IMR-90 (cell line): ENCODE data around the gene TENT5C. TPM values are rescaled to one million over a fixed set of nuclear protein-coding genes. Genes with fewer than 3 reads are reported as not detected.

Experiments
- ATAC-seq: fragments of 200-7000 bp; cut with Tn5 transposase; 2 replicates; pipeline ENCODE4 v1.9.1; 2020; ENCODE audit warnings: low read depth, mild to moderate bottlenecking, moderate library complexity
- BruUV-seq: library from RNA; stranded (reverse); fragments of 400-500 nt; replicated peaks from 2 replicates; lab custom pipeline; 2021; lab: Mats Ljungman, UMichigan
- CTCF ChIA-PET: fragments of 300-600 bp; formaldehyde crosslinking; extraction: SDS; loops from one replicate; lab custom pipeline; 2021; ENCODE audit warnings: antibody characterized with exemption; lab: Yijun Ruan, JAX
- POLR2A ChIA-PET: fragments of 300-600 bp; sonication (Branson Sonifier 250); formaldehyde crosslinking; loops from one replicate; lab custom pipeline; 2022; ENCODE audit warnings: antibody characterized with exemption; ENCODE audit not compliant: unreplicated experiment; lab: Charles Lee
- DNase-seq: peaks from one replicate; pipeline ENCODE4 v3.0.0; 2013
- H2AFZ ChIP-seq: replicated peaks from 2 replicates; pipeline ENCODE3; 2013; ENCODE audit warnings: low read length, mild to moderate bottlenecking; ENCODE audit not compliant: poor library complexity
- H2AK5ac ChIP-seq: 2 replicates; pipeline ENCODE4 v1.6.1; 2013; ENCODE audit warnings: low read depth, low read length, inconsistent platforms
- H2AK9ac ChIP-seq: replicated peaks from 2 replicates; pipeline ENCODE3; 2013; ENCODE audit warnings: mild to moderate bottlenecking, low read depth, low read length, moderate library complexity; ENCODE audit not compliant: poor library complexity
- H2BK120ac ChIP-seq: 2 replicates; pipeline ENCODE4 v1.6.1; 2013; ENCODE audit warnings: low read depth, low read length, inconsistent platforms
- H2BK15ac ChIP-seq: 3 replicates; pipeline ENCODE4 v1.6.1; 2013; ENCODE audit warnings: low read depth, low read length, inconsistent platforms
- H2BK20ac ChIP-seq: 2 replicates; pipeline ENCODE4 v1.6.1; 2013; ENCODE audit warnings: low read depth, mild to moderate bottlenecking, inconsistent platforms, low read length, moderate library complexity
- H2BK5ac ChIP-seq: 2 replicates; pipeline ENCODE4 v1.6.1; 2013; ENCODE audit warnings: mild to moderate bottlenecking, low read depth, low read length, inconsistent platforms; ENCODE audit not compliant: poor library complexity, severe bottlenecking
- H3K14ac ChIP-seq: replicated peaks from 2 replicates; pipeline ENCODE4 v1.6.1; 2013; ENCODE audit warnings: low read depth, low read length, inconsistent platforms
- H3K18ac ChIP-seq: 2 replicates; pipeline ENCODE4 v1.6.1; 2013; ENCODE audit warnings: low read depth, low read length, control low read depth
- H3K23ac ChIP-seq: 2 replicates; pipeline ENCODE4 v1.6.1; 2013; ENCODE audit warnings: low read depth, low read length, inconsistent platforms
- H3K27ac ChIP-seq: 2 replicates; pipeline ENCODE4 v1.5.1; 2013; ENCODE audit warnings: mild to moderate bottlenecking, control low read depth, low read length; ENCODE audit not compliant: insufficient read depth
- H3K27me3 ChIP-seq: 2 replicates; pipeline ENCODE4 v1.6.1; 2013; ENCODE audit warnings: low read length; ENCODE audit not compliant: control insufficient read depth, insufficient read depth
- H3K36me3 ChIP-seq: 2 replicates; pipeline ENCODE4 v1.6.1; 2013; ENCODE audit warnings: low read length, mixed read lengths; ENCODE audit not compliant: control insufficient read depth, insufficient read depth
- H3K4ac ChIP-seq: 2 replicates; pipeline ENCODE4 v1.6.1; 2013; ENCODE audit warnings: low read depth, low read length, inconsistent platforms
- H3K4me1 ChIP-seq: 2 replicates; pipeline ENCODE4 v1.6.1; 2013; ENCODE audit warnings: low read length, mixed read lengths; ENCODE audit not compliant: control insufficient read depth, insufficient read depth
- H3K4me2 ChIP-seq: 2 replicates; pipeline ENCODE4 v1.6.1; 2013; ENCODE audit warnings: low read depth, mild to moderate bottlenecking, control low read depth, low read length, moderate library complexity
- H3K4me3 ChIP-seq: 2 replicates; pipeline ENCODE4 v1.5.1; 2013; ENCODE audit warnings: low read depth, mild to moderate bottlenecking, control low read depth, low read length, moderate library complexity; ENCODE audit not compliant: insufficient read depth
- H3K56ac ChIP-seq: 2 replicates; pipeline ENCODE4 v1.6.1; 2013; ENCODE audit warnings: low read length, inconsistent platforms; ENCODE audit not compliant: insufficient read depth; ENCODE audit errors: extremely low read depth
- H3K79me1 ChIP-seq, 2 experiments: 2 replicates each; pipeline ENCODE4 v1.6.1; 2013; ENCODE audit warnings: low read length in 2 of 2, inconsistent platforms in 1 of 2, low read depth in 1 of 2
- H3K9ac ChIP-seq: 2 replicates; pipeline ENCODE4 v1.6.1; 2013; ENCODE audit warnings: low read depth, low read length, control low read depth
- H3K9me1 ChIP-seq: 2 replicates; pipeline ENCODE4 v1.6.1; 2013; ENCODE audit warnings: low read length, inconsistent platforms; ENCODE audit not compliant: insufficient read depth
- H3K9me3 ChIP-seq: 2 replicates; pipeline ENCODE4 v1.6.1; 2013; ENCODE audit warnings: low read length; ENCODE audit not compliant: control insufficient read depth, insufficient read depth
- H4K20me1 ChIP-seq: 2 replicates; pipeline ENCODE4 v1.6.1; 2013; ENCODE audit warnings: low read length, inconsistent platforms; ENCODE audit not compliant: insufficient read depth
- H4K5ac ChIP-seq: 2 replicates; pipeline ENCODE4 v1.6.1; 2013; ENCODE audit warnings: mild to moderate bottlenecking, low read depth, low read length, control low read depth
- H4K8ac ChIP-seq, 2 experiments: 2 replicates each; pipeline ENCODE4 v1.6.1; 2013; ENCODE audit warnings: low read depth in 2 of 2, low read length in 2 of 2, control low read depth in 1 of 2, inconsistent platforms in 1 of 2
- H4K91ac ChIP-seq: 2 replicates; pipeline ENCODE4 v1.6.1; 2013; ENCODE audit warnings: low read depth, low read length, inconsistent platforms; ENCODE audit not compliant: insufficient read depth
- BHLHE40 ChIP-seq: fragments of 150-350 bp; IDR thresholded peaks from 2 replicates; pipeline ENCODE4 v1.6.1; 2016; ENCODE audit warnings: mild to moderate bottlenecking, low read depth, low read length
- FOS ChIP-seq: fragments of 150-350 bp; IDR thresholded peaks from 2 replicates; pipeline ENCODE4 v1.6.1; 2016; ENCODE audit warnings: low read depth, low read length
- MAFK ChIP-seq: IDR thresholded peaks from 2 replicates; pipeline ENCODE4 v1.6.1; 2012; ENCODE audit warnings: low read depth, low read length, improper control_type of control experiment
- MXI1 ChIP-seq: IDR thresholded peaks from 2 replicates; pipeline ENCODE4 v1.6.1; 2012; ENCODE audit warnings: low read depth, mild to moderate bottlenecking, low read length, moderate library complexity, borderline replicate concordance
- POLR2A ChIP-seq: IDR thresholded peaks from 2 replicates; pipeline ENCODE4 v1.6.1; 2012; ENCODE audit warnings: mild to moderate bottlenecking, low read depth, low read length
- RFX5 ChIP-seq: IDR thresholded peaks from 2 replicates; pipeline ENCODE4 v1.8.0; 2012; ENCODE audit warnings: low read depth, mild to moderate bottlenecking, low read length, moderate library complexity
- SMC3 ChIP-seq: fragments of 150-350 bp; IDR thresholded peaks from 2 replicates; pipeline ENCODE4 v1.6.1; 2016; ENCODE audit warnings: low read depth, mild to moderate bottlenecking, antibody characterized with exemption, low read length, moderate library complexity
- WGBS, 2 experiments: methylation state at CpG; one replicate each; pipeline versions ENCODE4 v1.1.5 to v1.1.7; 2013; ENCODE audit warnings: missing lambda C conversion rate in 2 of 2; ENCODE audit not compliant: insufficient read length in 1 of 2; ENCODE audit errors: extremely low coverage in 2 of 2; 5-methylcytosine and 5-hydroxymethylcytosine counted together
- dilution Hi-C: fragments of 300-500 bp; cut with HindIII; formaldehyde crosslinking; loops from one replicate; pipeline ENCODE4 v1.14.3; 2018; ENCODE audit warnings: low sequenced_read_pairs; ENCODE audit not compliant: unreplicated experiment
- in situ Hi-C: fragments of 300-500 bp; cut with MboI; formaldehyde crosslinking; loops from 3 replicates; pipeline ENCODE4 v1.14.3; 2019; ENCODE audit warnings: low sequenced_read_pairs, inconsistent platforms, mixed read lengths
- intact Hi-C: fragments of 100-400 bp; cut with micrococcal nuclease; formaldehyde crosslinking; loops from 2 replicates; pipeline ENCODE4 v1.10.0; 2022
- polyA plus RNA-seq, 3 experiments: library from polyadenylated mRNA; depleted of rRNA; stranded (reverse); fragments of >200 nt; gene quantifications; 2 replicates each; pipeline ENCODE4 v1.2.3, GENCODE V29; 2012; ENCODE audit warnings: low replicate concordance in 1 of 3
- total RNA-seq: library from RNA; depleted of rRNA; stranded (reverse); fragments of >200 nt; gene quantifications from 2 replicates; pipeline ENCODE4 v1.2.3, GENCODE V29; 2012
- TF ChIP-seq, protein P1 (sequence below): fragments of 150-350 bp; IDR thresholded peaks from 2 replicates; pipeline ENCODE4 v1.6.1; 2017; ENCODE audit warnings: mild to moderate bottlenecking, antibody characterized with exemption, low read length, low read depth
- TF ChIP-seq, protein P2 (sequence below): conservative IDR thresholded peaks from 2 replicates; pipeline ENCODE4 v1.5.1; 2012; ENCODE audit warnings: mild to moderate bottlenecking, low read depth, low read length, improper control_type of control experiment
- TF ChIP-seq, protein P3 (sequence below): fragments of 150-350 bp; IDR thresholded peaks from 2 replicates; pipeline ENCODE4 v1.6.1; 2016; ENCODE audit warnings: low read depth, mild to moderate bottlenecking, low read length, moderate library complexity, borderline replicate concordance

Gene TENT5C
- total and polyA plus RNA-seq, 2 of the 4 experiments (the other 2 are of a cell fraction) = 1.5 to 4.1 TPM

DNA sequence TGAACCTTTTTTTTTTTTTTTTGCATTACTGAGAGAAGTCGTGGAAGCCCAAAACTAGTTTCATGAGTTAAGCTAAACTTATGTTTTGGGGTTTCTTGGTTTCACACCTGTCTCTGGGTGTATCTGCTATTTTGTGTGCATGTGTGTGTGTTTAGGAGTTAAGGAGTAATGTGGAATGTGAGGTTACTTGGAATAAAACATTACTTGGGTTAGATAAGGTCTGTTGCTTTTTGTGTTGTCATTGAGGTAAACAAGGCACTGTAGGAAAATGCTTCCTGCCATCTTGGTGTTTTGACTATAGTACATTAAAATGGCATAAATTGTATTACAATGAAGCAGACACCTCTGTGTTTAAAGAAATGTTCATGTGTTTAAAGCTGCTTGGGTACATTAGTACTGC is 2.9 kb downstream of the TENT5C start:
- ATAC-seq (no peak), DNase-seq (no peak)
- peaks cover 4 to 71% of the 10 kb centered on the region in 2 experiments for H3K79me1 ChIP-seq
- H2BK5ac ChIP-seq = no peak overlapping the region
- WGBS, 2 experiments = no CpG with 5 or more reads among the region's 1 CpG
- 0 out of 2 replicates have a peak overlapping the region, but pooled peaks have one; percentile 8 for H2BK120ac ChIP-seq
- intact Hi-C loops = loop anchor here (5.0 kb wide), 2 partner anchors 71 to 214 kb away; no protein-coding TSS in a partner anchor
- H4K8ac ChIP-seq = no peak overlapping the region
- no peak overlapping the region for H2AK9ac ChIP-seq
- H3K9me1 ChIP-seq = peaks cover 31% of the 10 kb centered on the region
- no peaks in the 10 kb centered on the region for H3K36me3 ChIP-seq
- H3K23ac ChIP-seq = peak overlapping the region; percentile 76; the same call in 1 of the 2 replicates
- no peak overlapping the region for H2BK20ac ChIP-seq
- no peak overlapping the region for H3K4ac ChIP-seq
- H3K9me3 ChIP-seq = no peaks in the 10 kb centered on the region
- CTCF ChIA-PET = interaction anchor here (0.6 to 1.6 kb wide), 4 partner anchors 13 to 150 kb away, joined by 3 to 7 read pairs (median 4); no protein-coding TSS in a partner anchor
- no peak overlapping the region for H3K9ac ChIP-seq
- in situ Hi-C loops = loop anchor here (5.0 to 10.0 kb wide), 2 partner anchors 89 to 146 kb away; no protein-coding TSS in a partner anchor
- BruUV-seq = no TSS peak
- H3K4me3 ChIP-seq = no peak overlapping the region; the same call in 1 of the 2 replicates
- dilution Hi-C loops = no loop called here
- H2AK5ac ChIP-seq = no peak overlapping the region
- POLR2A ChIA-PET = no interaction called here
- H4K5ac ChIP-seq = no peak overlapping the region
- no peak overlapping the region for H2BK15ac ChIP-seq
- peaks cover 19% of the 10 kb centered on the region for H3K4me1 ChIP-seq
- peak overlapping the region; percentile 14; the same call in 1 of the 2 replicates for H3K4me2 ChIP-seq
- H2AFZ ChIP-seq = no peak overlapping the region
- no peaks in the 10 kb centered on the region for H3K27me3 ChIP-seq
- H3K14ac ChIP-seq = peak overlapping the region; percentile 33
- H3K27ac ChIP-seq = no peak overlapping the region
- no peak overlapping the region for H3K18ac ChIP-seq
- no peak for TF ChIP-seq MAFK
- TF ChIP-seq POLR2A = no peak
- no peak for TF ChIP-seq FOS
- TF ChIP-seq, protein P1, sequence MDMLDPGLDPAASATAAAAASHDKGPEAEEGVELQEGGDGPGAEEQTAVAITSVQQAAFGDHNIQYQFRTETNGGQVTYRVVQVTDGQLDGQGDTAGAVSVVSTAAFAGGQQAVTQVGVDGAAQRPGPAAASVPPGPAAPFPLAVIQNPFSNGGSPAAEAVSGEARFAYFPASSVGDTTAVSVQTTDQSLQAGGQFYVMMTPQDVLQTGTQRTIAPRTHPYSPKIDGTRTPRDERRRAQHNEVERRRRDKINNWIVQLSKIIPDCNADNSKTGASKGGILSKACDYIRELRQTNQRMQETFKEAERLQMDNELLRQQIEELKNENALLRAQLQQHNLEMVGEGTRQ = no peak
- no peak for TF ChIP-seq SMC3
- no peak for TF ChIP-seq BHLHE40
- TF ChIP-seq, protein P2, sequence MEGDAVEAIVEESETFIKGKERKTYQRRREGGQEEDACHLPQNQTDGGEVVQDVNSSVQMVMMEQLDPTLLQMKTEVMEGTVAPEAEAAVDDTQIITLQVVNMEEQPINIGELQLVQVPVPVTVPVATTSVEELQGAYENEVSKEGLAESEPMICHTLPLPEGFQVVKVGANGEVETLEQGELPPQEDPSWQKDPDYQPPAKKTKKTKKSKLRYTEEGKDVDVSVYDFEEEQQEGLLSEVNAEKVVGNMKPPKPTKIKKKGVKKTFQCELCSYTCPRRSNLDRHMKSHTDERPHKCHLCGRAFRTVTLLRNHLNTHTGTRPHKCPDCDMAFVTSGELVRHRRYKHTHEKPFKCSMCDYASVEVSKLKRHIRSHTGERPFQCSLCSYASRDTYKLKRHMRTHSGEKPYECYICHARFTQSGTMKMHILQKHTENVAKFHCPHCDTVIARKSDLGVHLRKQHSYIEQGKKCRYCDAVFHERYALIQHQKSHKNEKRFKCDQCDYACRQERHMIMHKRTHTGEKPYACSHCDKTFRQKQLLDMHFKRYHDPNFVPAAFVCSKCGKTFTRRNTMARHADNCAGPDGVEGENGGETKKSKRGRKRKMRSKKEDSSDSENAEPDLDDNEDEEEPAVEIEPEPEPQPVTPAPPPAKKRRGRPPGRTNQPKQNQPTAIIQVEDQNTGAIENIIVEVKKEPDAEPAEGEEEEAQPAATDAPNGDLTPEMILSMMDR = no peak
- TF ChIP-seq, protein P3, sequence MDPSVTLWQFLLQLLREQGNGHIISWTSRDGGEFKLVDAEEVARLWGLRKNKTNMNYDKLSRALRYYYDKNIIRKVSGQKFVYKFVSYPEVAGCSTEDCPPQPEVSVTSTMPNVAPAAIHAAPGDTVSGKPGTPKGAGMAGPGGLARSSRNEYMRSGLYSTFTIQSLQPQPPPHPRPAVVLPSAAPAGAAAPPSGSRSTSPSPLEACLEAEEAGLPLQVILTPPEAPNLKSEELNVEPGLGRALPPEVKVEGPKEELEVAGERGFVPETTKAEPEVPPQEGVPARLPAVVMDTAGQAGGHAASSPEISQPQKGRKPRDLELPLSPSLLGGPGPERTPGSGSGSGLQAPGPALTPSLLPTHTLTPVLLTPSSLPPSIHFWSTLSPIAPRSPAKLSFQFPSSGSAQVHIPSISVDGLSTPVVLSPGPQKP = no peak
- no peak for TF ChIP-seq RFX5
- no peak for TF ChIP-seq MXI1
- H4K20me1 ChIP-seq = peaks cover 76% of the 10 kb centered on the region; the same call in 1 of the 2 replicates
- no peak overlapping the region for H4K91ac ChIP-seq
- no peak overlapping the region for H3K56ac ChIP-seq
